8988T (cell line): ENCODE data around the gene RARA.

Source experiments
- DNase-seq: peaks from one replicate; pipeline ENCODE4 v3.0.0; 2011

RARA gene

DNA sequence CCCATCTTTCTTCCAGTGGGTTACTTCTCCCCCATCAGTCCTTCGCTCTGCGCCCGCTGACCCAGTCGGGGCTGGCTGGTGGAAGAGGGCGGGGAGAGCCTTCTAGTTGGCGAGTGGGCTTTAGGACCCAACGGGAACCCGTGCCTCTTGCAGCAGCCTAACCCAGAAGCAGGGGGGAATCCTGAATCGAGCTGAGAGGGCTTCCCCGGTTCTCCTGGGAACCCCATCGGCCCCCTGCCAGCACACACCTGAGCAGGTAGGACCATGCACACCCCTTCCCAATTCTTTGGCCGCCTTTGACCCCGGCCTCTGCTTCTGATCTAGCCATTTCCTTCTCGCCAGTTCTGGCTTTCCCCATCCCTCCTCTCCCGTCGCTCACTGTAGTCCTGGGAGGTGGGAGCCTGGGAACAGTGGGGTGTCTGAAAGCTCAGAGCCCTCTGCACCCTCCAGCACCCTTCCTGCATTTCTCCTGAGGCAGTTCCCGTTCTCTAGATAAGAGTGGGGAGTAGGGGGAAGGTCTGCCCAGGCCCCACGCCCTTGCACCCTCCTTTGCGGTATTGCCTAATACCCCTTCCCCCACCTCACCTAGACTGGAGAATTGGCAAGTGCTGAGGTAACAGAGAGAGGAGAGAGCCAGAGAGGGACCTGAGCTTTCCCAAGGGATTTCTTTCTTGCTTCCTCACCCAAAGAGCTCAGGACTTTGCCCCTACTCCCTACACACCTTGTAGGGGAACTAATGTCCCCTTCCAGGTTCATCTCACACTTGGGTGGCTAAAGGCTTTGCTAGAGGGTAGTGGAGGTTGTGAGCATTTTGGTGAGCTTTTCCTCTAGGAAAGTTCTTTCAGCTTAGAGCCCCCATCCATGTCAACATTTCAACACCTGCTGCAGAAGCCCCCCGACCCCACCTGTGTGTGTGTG is at the start of gene RARA:
Gene RARA (plus strand): TSS at position 150 of the 918 bp plus-strand sequence. CDS start 22,039 bp downstream, outside the sequence.
- no peak for DNase-seq

DNA sequence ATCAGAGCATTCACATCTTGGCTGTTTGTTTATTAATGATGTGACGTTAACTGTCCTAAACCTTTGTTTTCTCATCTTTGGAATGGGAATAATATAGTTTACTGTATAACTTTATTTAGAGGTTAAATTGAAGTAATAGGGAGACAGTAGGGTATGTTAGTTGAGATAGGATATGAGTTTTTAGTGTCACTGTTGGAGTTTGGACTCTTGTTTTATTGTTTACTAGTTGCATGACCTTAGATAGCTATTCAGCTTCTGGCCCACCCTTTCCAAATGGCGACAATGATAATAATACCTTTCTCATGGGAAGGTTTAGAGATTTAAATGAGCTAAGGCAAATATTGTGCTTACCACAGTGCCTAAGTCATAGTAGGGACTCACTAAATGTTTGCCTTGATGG is 49.5 kb upstream of the RARA start:
- DNase-seq = no peak

GRCh38 chr17:40260528-40260927 is 48.5 kb upstream of the RARA start:
- DNase-seq = no peak

GRCh38 chr17:40264458-40265185 is 44.4 kb upstream of the RARA start:
- no peak for DNase-seq

DNA sequence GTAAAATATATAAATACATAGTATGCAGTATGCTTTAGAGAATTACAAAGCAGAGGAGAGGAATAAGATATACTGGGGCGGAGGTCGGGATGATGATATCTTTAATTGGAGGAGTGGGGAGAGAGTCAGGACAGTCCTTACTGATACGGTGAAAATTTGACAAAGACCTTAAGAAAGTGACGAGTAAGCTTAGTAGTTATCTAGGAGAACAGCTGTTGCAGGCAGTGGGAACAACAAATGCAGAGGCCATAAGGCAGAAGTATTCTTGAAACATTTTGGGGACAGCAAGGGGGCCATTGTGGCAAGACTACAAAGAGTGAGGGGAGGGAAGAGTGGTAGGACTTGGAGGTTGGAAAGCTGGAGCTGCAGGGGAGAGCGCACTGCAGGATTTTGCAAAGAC is 43.6 kb upstream of the RARA start:
- no peak for DNase-seq

DNA sequence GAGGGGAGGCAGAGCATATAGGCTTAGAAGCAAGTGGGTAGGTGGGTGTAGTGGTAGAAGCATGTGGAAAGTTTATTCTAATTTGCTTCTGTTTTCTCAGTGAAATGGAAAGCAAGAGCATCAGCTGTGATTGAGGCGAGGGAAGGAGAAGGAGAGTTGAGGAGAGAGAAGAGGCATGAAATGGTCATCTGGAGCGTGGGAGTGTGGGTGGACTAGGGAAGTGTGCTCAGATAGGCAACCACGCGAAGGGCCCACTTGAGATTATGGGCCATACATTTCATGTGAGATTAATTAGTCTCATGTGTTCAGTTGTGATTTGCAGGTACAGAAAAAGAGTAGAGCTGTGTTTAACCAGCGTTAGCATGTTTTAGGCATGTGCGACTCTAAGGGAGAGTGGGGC is 42.1 kb upstream of the RARA start:
- DNase-seq = no peak

DNA sequence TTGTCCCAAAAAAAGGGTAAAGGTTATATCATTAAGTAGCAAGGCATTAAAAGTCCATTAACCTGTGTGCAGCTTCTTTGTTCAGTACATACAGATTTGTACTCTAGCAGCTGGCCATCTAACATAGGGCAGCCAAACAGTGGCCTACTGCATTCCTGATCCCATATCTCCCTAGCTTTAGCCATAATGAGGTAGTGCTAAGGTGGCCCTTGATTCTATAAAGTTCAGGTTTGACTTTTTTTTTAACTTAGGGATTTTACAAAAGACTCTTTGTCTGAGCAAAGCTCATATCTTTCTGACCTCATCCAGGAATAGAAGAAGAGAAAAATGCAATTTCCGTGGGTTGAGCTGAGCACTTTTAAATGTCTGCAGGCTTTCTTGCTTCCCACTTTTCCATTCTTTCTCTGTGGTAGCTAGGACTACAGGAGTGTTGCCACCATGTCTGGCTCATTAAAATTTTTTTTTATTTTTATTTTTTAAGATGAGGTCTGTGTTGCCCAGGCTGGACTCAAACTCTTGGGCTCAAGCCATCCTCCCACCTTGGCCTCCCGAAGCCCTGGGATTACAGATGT is 40.8 kb upstream of the RARA start:
- no peak for DNase-seq

DNA sequence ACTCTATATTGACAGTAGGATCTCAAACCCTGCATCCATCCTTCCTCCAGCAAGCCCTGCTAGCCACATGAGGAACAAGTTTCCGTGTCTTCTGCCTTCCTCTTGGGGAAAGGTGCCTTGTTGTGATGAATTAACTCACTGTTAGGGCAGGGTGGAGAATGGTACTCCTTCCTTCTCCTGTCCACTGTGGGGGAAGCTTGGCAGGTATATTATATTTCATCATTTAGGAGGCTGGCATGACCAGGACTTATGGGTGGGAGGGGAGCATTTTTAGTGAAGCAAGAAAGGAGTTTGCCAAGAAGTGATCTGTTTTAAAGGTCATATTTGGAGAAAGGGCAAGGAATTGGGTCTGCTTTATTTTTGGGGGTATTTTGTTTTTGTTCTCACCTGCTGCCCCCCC is 30.6 kb upstream of the RARA start:
- DNase-seq = no peak

DNA sequence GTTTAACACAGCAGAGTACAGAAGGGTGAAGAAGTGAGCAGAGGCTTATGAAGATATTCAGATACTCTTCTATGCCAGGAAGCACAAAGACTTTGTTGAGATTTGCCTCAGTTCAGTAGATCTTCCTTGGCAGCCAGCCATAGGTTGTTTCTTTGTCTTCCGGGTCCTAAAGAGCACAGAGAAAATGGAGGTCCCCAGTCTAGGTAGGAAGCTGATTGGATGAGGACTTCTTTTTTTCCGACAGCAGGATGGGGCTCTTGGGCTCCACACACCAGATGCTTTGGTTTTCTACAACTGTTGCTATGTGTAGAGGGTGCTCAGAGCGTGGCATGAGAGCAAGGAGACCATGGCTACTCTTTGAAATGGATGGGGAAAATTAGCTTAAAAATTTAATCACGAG is 29.6 kb upstream of the RARA start:
- DNase-seq = no peak

DNA sequence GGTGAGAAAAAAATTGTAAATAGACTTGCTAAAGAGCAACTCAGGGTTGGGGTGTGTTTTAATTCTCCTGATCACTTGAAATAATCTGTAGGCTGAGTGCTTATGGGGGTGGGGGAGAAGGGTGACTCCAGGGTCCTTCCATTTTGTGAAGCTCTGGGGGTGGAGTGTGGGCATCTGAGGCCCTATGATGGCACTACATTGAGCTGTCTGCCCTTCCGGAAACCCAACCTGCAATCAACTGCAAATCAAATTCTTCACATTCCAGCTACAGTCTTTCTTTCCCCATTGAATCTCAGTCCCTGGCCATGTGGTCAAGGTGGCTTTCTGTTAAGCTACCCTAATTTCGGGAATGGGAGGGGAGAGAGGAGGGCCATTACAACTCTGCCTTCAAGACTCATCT is 27.3 kb upstream of the RARA start:
- DNase-seq = no peak

DNA sequence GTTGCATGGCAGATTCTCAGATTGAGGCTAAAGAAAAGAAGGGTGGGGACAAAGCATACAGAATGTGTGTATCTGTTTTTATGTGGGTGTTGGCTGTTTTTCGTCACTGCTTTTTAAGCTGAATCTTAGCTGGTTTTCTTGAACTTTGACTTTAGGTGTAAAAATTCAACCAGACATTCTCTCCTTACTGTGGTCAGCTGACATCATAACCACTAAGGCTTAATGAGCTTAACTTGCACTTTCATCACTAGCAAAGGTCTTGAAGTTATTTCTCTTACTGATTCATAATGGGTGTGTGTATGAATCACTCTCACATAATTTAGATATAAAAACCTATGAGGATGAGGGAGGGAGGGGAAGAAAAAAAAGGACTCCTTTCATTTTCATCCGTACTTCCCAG is 25.3 kb upstream of the RARA start:
- DNase-seq = no peak

- DNase-seq = no peak
Measured at GRCh38 chr17:40284085-40284713, 24.8 kb upstream of the RARA start.

- no peak for DNase-seq
Measured at GRCh38 chr17:40286473-40286872, 22.5 kb upstream of the RARA start.

GRCh38 chr17:40287159-40287493 is 21.9 kb upstream of the RARA start:
- DNase-seq = no peak

- peak; percentile 54 for DNase-seq
Measured at GRCh38 chr17:40287494-40288369, 21.2 kb upstream of the RARA start, which contains the start of gene CDC6. Gene CDC6, plus strand, starts transcription at chr17:40287879. Its CDS starts 1,542 bp downstream, at chr17:40289421.

- DNase-seq = no peak
Measured at GRCh38 chr17:40290629-40291280, 18.2 kb upstream of the RARA start.

- DNase-seq = no peak
Measured at GRCh38 chr17:40291281-40291664, 17.7 kb upstream of the RARA start.

- DNase-seq = no peak
Measured at GRCh38 chr17:40293363-40293762, 15.6 kb upstream of the RARA start.

GRCh38 chr17:40295488-40296436 is 13.2 kb upstream of the RARA start:
- no peak for DNase-seq

DNA sequence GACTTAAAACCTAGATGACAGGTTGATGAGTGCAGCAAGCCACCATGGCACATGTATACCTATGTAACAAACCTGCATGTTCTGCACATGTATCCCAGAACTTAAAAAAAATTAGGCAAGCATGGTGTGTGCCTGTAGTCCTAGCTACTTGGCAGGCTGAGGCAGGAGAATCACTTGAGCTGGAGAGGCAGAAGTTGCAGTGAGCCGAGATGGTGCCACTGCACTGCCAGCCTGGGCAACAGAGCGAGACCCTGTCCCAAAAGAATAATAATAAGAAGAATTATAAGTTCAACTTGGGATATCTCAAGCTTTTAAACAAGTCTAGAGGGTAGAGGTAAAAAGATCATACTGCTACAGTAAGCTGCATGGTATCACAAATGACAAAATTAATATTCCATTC is 11.5 kb upstream of the RARA start:
- DNase-seq = no peak

- no peak for DNase-seq
Measured at GRCh38 chr17:40298726-40299125, 10.3 kb upstream of the RARA start.
